SHP77 treated with DMSO at 0.1 percent for 48 hours (cell line): ENCODE data around the gene ZNF101.

Experiments
- DNase-seq: peaks from one replicate; lab custom pipeline; 2025; lab: John Stamatoyannopoulos, UW

ZNF101 gene

GRCh38 chr19:19711934-19712828 is 43.5 kb downstream of the ZNF101 start:
- DNase-seq = no peak

GRCh38 chr19:19719798-19720197 is 51.2 kb downstream of the ZNF101 start:
- DNase-seq = no peak

- DNase-seq = no peak
Measured at GRCh38 chr19:19721896-19722295, 53.3 kb downstream of the ZNF101 start.

- peak; percentile 86 for DNase-seq
Measured at GRCh38 chr19:19732579-19733501, 64.2 kb downstream of the ZNF101 start, which contains the start of gene ZNF14. ZNF14 (minus strand) TSS chr19:19733112; CDS start chr19:19732958, 154 bp downstream.
